ENCODE measurements around the gene CCER1.

Gene CCER1

DNA sequence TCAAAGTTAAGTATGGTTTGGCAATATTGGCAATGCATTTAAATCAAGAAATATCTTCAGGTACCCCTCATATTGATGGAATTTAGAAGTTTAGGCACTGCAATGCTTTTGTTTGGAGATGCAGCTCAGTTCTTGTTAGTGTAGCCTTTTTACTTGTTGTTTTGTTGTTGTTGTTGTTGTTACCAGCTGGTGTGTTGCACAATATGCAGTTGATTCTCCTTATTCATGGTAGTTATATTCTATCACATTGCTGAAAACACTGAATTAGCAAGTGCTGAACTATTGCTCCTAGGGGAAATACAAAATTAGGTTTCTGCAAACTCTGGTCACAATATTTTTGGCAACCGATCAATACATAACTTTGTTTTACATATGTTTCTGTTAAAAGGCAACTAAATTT lies 34.8 kb downstream of the CCER1 start:
- DNase-seq (ENCODE audit: low spot score) = no peak

DNA sequence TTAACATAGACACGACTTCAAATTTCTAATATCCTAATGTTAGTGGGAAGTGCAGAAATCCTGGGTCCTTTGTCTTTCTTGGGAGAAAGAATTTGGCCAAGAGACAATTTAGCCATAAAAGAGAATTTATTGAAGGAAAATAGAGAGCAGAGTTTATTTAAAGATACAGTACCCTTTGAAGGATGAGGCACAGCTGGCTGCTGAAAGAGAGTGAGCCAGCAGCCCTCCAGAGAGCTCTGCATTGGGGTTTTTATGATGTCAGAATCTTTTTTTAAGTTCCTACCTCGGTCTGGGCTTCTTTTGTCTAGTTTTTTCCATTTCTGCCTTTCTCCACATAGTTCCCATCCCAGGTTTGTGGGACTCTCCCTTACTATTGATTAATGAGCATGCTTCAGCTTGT lies 37.5 kb downstream of the CCER1 start:
- no peak for DNase-seq (ENCODE audit: low spot score)

DNA sequence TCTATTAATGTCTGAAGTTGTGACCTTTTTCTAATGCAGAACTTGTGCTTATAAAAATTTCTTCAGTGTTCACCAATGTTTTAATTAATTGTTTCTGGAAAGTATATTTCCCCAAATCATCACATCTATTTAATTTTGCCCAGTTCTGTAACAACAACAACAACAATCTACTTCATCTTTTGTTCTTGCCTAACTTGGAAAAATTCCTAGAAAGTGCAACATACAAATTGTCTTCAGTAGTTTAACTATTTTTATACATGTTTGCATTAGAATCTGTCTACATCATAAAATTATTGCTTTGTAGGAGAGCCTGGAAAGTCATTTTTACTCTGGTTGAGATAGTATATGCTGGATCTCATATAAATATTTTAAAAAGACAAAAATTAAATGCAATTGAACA lies 38.5 kb downstream of the CCER1 start:
- DNase-seq (ENCODE audit: low spot score) = no peak

DNA sequence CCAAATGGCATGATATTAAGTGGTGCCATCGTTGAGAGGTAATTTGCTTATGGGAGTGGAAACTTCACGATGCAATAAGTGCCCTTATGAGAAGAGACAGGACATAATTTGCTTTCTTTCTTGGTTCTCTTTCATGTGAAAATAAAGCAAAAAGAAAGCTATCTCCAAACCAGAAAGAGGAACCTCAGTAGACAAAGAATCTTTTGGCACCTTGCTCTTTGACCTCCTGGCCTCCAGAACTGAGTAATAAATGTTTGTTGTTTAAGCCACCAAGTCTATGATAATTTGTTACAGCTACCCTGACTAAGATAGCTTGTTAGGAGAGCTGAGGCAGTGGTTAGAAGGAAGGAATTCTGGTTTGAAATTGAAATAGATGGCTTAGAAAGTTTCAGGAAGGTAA lies 39.6 kb downstream of the CCER1 start:
- DNase-seq (ENCODE audit: low spot score) = no peak

DNA sequence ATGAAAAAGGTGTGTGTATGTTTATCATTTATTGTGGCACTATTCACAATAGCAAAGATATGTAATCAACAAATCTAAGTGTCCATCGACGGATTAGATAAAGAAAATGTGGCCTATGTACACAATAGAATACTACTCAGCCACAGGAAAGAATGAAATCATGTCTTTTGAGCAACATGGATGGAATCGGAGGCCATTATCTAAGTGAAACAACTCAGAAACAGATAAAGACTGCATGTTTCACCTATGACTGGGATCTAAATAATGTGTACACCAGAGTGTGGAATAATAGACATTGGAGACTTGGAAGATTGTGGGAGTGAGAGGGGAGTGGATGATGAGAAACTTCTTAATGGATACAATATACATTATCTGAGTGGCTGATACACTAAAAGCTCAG lies 44.0 kb downstream of the CCER1 start:
- no peak for DNase-seq (ENCODE audit: low spot score)

DNA sequence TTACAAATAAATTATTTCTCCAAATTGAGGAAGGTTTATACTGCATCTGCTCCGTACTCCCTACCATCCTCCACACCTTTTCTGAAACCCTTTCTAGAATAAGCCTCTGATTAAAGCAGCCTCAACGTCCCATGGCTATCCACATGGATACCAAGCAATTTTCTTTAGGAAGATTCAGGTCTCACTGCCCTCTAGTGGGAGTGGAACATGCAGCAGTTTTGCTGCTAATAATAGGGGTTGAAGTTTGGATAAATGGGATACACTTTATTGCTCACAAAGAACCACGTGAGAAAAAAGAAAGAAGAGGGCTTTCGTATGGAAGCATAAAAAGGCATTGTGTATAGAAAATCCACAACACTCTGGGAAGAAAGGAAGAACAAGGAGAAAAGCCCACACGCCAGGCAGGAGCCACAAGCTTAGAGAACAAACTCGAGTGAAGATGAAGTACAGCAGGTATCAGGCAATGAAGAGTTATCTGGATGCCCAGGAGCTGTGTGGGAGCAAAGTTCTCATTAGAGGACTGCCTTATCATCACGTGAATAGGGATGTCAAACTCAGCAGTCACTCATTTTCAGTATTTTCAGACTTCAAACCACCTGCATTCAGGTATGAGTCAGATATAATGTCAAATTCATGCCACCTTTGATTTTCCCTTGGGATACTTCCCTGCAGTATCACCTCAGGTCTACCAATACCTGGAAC lies 45.8 kb downstream of the CCER1 start:
- peak; percentile 50 for DNase-seq (ENCODE audit: low spot score)

DNA sequence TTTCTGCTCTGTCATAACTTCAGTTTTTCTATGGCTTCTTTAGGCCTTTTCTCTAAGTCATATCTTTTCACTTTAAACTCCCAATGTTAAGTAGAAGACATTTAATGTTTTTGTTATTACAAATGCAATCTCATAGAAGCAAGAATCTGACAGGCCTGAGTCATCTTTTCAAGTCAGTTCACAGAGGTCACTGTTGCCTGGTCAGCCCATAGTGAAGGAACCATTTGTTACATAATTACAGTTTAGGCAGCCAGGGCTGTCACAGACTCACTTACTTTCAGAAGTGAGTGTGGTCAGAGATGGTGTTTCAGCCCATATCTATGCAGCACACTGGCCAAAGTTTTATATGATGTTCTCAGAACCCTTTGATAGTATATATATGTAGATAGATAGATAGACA lies 46.5 kb downstream of the CCER1 start:
- peak; percentile 29 for DNase-seq (ENCODE audit: low spot score)

DNA sequence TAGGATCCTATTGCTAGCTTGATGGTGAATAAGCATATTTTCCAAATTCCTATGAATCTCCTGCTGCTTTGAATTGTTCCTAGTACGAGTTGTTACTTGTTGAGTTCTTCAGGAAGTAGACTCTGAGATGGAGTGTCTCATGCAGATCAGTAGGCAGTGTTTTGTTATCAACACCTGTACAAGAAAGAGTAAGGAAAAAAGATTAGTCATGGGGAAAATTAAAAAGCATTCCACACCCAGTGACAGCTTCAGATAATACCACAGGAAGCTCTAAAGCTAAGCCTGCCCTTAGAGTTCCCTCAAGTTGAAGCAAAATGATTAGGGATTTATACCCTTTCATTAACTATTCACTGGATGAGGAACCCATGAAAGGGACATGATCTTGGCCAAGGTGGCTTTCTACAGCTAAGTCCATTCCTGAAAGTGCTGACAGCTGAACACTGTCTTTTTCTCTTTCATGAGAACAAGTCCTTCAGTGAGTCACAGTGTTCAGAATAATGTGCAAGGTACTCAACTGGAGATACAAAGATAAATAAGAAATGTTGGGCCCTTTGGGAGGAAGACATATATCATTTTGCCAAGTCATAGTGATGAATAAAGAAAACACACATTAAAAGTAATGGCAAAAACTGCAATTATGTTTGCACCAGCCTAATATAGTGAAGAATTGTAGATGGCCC lies 49.1 kb downstream of the CCER1 start:
- no peak for DNase-seq (ENCODE audit: low spot score)

DNA sequence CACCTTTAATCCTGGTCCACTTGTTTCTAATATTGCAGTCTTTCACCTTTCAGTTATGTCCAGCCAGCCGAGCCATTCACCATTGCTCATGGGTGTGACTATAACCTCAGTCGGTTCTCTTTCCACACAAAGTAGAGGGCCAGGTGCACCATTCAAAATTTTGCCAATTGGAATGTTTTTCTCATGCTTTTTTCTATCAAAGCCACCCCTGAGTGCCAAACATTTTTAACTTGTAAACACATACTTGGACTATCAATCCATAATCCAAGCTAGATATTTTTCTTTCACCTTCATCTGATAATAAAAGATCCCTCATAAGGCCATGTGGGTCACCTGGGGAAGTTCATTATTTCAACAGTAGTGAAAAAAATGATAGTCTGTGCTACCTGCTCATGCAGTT lies 52.4 kb downstream of the CCER1 start:
- no peak for DNase-seq (ENCODE audit: low spot score)
